Measurements from ENCODE around the gene TOMM20.

- TF ChIP-seq POLR2A (IDR thresholded peaks at IDR 0.05; ENCODE audit: low read length): no peak
- no peak for TF ChIP-seq GATA1 (IDR thresholded peaks at IDR 0.05; ENCODE audit: low read depth, low read length)
Measured at GRCh38 chr1:235136111-235136510, 7.5 kb upstream of the TOMM20 start.
